Activated T-cell treated with anti-CD3 and anti-CD28 coated beads for 24 hours (primary cell): ENCODE results near the gene ARHGAP24.
"Not testable (repeated sequence)": the region's sequence is repeated elsewhere in the genome, so short reads cannot be mapped to it uniquely, and the experiment has no call there.

Source experiments
- DNase-seq: peaks from one replicate; pipeline ENCODE4 v3.0.0-alpha.2; 2020; ENCODE audit warnings: low read depth

ARHGAP24 gene

DNA sequence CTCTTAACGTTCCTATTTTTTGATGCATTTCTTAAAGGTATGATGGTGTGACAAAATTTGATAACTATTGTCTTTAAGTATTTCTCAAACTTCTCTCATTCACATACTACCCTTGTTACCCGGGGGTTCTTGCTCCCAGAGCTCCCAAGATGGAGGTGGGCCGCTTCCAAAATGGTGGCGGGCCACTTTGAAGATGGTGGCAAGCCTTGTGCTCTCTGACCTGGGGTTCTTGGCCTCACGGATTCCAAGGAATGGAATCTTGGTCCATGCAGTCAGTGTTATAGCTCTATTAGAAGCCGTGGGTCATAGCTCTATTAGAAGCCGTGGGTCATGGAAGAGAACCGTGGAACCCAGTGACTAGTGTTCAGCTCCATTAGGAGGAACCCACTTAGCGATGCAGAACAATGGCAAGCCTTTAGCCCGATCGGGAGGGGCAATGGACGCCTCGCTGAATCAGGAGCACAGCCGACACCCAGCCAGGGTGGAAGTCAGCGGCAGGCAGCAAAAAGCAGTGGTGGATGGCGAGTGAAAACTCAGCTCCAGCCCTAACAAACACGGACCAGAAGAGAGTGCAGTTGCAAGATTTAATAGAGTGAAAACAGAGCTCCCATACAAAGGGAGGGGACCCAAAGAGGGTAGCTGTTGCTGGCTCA lies 481.5 kb downstream of the ARHGAP24 start:
- no peak for DNase-seq

GRCh38 chr4:85961887-85962286 lies 486.9 kb downstream of the ARHGAP24 start:
- no peak for DNase-seq

DNA sequence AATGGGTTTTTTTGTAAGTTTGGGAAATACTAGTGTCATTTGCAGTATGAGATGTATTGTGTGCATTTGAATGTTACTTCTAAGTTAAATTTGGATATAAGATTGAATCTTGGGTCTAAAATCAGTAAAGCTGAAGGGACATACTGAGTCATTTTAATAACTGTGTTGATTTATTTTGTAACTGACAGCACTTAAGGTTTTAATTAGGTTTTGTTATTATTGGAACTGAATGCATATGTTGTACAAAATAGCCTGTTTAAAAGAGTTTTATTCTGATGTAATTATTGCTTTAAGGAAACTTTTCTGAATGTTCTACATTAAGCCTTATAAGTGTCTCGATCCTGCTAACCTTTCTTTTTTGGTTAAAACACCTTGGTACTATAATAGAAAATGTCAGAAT lies 488.3 kb downstream of the ARHGAP24 start:
- DNase-seq, result no peak

DNA sequence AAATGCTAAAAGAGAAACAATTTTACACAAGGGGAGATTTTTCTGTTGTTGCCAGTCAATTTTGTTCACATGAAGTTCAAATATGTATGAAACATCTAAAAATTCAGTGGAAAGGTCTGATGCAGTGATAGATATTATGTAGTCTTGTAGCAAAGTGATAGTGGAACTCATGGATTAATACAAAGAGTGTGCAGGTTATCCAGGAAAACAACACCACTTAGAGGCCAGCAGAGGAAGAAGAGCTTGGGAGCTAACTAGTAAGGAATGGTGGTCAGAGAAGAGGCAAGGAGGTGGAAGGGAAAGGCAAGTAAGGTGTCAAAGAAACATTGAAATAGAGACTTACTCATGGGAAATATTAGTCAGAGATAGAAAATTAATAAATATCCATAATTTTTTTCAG lies 489.3 kb downstream of the ARHGAP24 start:
- no peak for DNase-seq

GRCh38 chr4:85965017-85965416 lies 490.1 kb downstream of the ARHGAP24 start:
- DNase-seq, result not testable (repeated sequence)

DNA sequence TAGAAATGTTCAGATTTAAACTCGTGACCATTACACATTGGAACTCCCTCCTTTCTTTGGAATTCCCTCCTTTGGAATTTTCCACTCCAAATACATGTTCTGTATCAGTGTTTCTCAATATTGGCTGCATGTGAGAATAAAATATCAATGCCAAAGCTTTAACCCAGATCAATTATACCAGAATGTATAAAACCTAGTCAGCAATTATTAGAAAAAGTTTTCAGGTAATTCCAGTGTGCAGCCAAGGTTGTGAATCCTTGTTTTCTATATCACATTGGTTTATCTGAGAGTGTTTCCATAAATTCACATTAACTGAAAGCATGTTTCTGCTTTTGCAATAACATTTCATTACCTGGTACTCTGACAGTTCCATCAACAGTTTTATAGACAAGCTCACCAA lies 490.6 kb downstream of the ARHGAP24 start:
- DNase-seq, result no peak

- no peak for DNase-seq
Observed at GRCh38 chr4:85966373-85966772, 491.4 kb downstream of the ARHGAP24 start.

- DNase-seq, result no peak
Observed at GRCh38 chr4:85967872-85968271, 492.9 kb downstream of the ARHGAP24 start.

GRCh38 chr4:85968945-85969819 lies 494.2 kb downstream of the ARHGAP24 start:
- no peak for DNase-seq

DNA sequence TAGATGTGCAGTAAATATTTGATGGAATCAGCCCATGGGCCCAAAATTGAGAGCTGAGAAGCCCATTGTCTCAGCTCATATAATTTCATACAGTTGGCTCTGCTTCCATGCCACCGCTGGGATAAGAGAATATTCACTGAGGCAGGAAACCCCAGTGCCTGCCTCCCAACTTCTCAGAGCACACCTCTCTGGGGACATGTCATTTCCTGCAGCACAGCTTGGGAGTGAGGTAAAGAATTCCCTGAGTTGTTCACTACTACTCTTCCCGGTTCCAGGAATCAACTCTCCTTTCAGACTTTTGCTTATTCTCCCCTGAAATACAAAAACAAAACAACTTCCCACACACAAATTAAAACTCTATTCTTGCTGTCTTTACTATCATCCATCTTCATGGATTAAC lies 495.6 kb downstream of the ARHGAP24 start:
- DNase-seq, result no peak

DNA sequence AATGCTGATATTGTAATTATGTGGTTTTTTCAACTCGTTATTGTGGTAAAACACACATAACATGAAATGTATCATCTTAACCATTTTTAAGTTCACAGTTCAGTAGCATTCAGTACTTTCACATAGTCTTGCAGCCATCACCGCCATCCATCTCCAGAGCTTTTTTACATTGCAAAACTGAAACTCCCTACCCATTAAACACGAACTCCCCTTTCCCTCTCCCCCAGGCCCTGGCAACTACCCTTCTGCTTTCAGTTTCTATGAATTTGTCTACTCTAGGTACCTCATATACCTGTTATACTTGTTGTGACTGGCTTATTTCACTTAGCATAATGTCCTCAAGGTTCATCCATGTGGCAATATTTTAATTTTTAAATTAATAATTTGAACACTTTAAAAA lies 504.3 kb downstream of the ARHGAP24 start:
- no peak for DNase-seq

- DNase-seq, result no peak
Observed at GRCh38 chr4:85986266-85986665, 511.3 kb downstream of the ARHGAP24 start.

GRCh38 chr4:85993641-85994040 lies 518.7 kb downstream of the ARHGAP24 start:
- no peak for DNase-seq

GRCh38 chr4:85994576-85994975 lies 519.6 kb downstream of the ARHGAP24 start:
- no peak for DNase-seq

DNA sequence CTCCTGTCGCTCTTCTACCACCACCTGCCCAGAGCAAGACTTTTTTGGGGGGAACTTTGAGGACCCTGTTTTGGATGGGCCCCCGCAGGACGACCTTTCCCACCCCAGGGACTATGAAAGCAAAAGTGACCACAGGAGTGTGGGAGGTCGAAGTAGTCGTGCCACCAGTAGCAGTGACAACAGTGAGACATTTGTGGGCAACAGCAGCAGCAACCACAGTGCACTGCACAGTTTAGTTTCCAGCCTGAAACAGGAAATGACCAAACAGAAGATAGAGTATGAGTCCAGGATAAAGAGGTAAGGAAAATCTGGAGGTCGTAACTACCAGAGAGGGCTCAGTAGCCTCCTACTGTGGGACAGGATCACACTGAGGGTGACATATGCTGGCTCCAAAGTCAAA lies 520.4 kb downstream of the ARHGAP24 start:
- no peak for DNase-seq

- DNase-seq, result no peak
Observed at GRCh38 chr4:86001591-86001990, 526.6 kb downstream of the ARHGAP24 start.

- no peak for DNase-seq
Observed at GRCh38 chr4:86004030-86004429, 529.1 kb downstream of the ARHGAP24 start.

DNA sequence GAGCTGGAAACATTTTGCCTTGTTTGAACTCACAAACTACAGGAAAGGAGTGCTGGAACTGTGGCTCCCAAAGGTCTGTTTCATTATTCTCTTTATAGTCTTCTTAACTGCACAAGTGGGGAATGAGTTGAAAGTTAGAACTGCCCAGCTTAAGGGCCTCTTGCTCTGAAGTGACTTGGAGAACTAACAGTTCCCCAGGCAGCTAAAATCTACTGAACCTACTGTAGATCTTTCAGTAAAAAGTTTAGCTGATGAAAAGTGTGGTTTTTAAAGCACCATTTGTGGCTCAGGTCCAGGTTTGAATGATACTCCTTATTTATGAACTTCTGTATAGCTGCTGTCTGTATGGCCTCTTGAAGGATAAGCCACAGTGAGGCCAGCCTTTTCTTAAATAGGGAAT lies 531.1 kb downstream of the ARHGAP24 start:
- no peak for DNase-seq

- DNase-seq, result no peak
Observed at GRCh38 chr4:86007042-86007441, 532.1 kb downstream of the ARHGAP24 start.

DNA sequence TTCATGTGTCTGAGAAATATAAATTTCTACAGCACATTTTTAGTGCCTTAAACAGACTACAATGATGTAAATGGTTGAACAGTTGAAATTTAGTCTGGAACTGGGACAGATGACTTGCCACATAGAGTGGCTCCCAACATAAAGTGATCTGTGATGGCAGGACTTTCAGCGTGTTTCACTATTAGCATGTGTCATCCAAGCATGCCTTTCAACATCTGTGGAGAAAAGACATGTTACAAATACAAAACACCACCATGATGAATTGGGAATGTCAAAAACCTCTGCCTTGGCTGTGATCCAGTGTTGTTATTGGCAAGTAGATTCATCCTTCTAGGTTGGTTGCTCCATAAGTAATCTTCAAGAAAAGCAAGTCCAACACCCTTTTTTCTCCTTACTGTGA lies 536.2 kb downstream of the ARHGAP24 start:
- DNase-seq, result no peak

DNA sequence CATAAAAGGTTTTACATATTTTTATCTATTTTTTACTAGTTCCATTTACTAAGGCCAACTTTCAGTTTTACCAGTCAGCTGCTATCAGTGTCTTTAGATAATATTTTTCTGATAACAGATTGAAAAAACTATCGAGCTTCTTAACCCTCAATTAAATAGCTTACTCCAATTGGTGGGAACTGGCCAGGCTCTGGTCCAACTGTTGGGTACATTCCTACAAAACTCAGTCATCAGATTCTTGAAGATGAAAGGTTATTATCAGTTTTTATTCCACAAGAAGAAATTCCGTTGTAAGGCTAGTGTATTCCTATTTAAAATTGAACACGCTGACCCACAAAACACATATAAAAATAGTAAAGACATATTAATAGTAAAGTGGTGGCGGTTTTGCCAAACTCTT lies 538.7 kb downstream of the ARHGAP24 start:
- no peak for DNase-seq

GRCh38 chr4:86014599-86014998 lies 539.6 kb downstream of the ARHGAP24 start:
- DNase-seq, result no peak
